Mesothelial cell of epicardium (in vitro differentiated cells): ENCODE data around the gene FGF14. TPM values are rescaled to one million over a fixed set of nuclear protein-coding genes. Genes with fewer than 3 reads are reported as not detected.

Experiments used
- DNase-seq, 2 experiments: peaks; one replicate each; pipeline ENCODE4 v3.0.0; 2021; ENCODE audit warnings: low spot score in 2 of 2; ENCODE audit not compliant: unreplicated experiment in 2 of 2
- H3K27ac Mint-ChIP-seq: 2 replicates; pipeline ENCODE4 v1.8.0; 2021; ENCODE audit warnings: mixed read lengths
- H3K27me3 Mint-ChIP-seq: 2 replicates; pipeline ENCODE4 v1.8.0; 2021; ENCODE audit warnings: low read depth, mixed read lengths
- H3K36me3 Mint-ChIP-seq: 2 replicates; pipeline ENCODE4 v1.8.0; 2021; ENCODE audit warnings: mixed read lengths
- H3K4me1 Mint-ChIP-seq: 2 replicates; pipeline ENCODE4 v1.8.0; 2021; ENCODE audit warnings: mixed read lengths
- H3K4me3 Mint-ChIP-seq: 2 replicates; pipeline ENCODE4 v1.8.0; 2021; ENCODE audit warnings: mild to moderate bottlenecking, moderate library complexity, mixed read lengths
- H3K9me3 Mint-ChIP-seq: 2 replicates; pipeline ENCODE4 v1.8.0; 2021; ENCODE audit warnings: mixed read lengths
- total RNA-seq: library from RNA; stranded (reverse); gene quantifications from 3 replicates; pipeline ENCODE4 v1.2.1, GENCODE V29; 2021
- TF ChIP-seq, protein P1 (sequence below): fragments of 200-600 bp; sonication (generic); IDR thresholded peaks from one replicate; pipeline ENCODE4 v1.5.0; 2021; ENCODE audit warnings: antibody characterized with exemption; ENCODE audit not compliant: unreplicated experiment

FGF14 gene
- total RNA-seq, 1 donor from 2014 or later, result 0.02 TPM

DNA sequence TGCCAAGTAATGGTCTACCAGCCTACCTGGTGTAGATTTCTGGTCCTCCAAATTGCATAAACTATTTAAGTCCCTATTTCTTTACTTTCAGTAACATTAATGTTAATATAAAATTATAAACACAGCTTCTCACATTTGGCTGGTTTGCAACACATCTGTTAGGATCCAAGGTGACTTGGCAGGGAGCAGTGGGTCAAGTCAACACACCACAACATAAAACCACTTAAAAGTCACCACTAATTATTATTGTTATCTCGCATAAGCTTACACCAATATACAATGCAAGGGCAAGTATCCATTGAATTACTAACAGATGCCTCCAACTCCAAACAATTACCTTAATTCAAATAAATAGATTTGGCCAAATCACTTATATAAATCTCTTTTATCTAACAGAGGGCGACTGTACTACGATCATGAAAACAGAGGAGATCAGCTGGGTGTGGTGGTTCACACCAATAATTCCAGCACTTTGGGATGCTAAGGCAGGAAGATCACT is 74.7 kb downstream of the FGF14 start:
- Mint-ChIP-seq H3K27ac (no peak overlapping the region), H3K27me3 (peaks cover 26% of the 10 kb centered on the region), H3K4me3 (no peak overlapping the region), H3K36me3 (no peaks in the 10 kb centered on the region), H3K9me3 (no peaks in the 10 kb centered on the region), H3K4me1 (no peaks in the 10 kb centered on the region)
- TF ChIP-seq, protein P1, sequence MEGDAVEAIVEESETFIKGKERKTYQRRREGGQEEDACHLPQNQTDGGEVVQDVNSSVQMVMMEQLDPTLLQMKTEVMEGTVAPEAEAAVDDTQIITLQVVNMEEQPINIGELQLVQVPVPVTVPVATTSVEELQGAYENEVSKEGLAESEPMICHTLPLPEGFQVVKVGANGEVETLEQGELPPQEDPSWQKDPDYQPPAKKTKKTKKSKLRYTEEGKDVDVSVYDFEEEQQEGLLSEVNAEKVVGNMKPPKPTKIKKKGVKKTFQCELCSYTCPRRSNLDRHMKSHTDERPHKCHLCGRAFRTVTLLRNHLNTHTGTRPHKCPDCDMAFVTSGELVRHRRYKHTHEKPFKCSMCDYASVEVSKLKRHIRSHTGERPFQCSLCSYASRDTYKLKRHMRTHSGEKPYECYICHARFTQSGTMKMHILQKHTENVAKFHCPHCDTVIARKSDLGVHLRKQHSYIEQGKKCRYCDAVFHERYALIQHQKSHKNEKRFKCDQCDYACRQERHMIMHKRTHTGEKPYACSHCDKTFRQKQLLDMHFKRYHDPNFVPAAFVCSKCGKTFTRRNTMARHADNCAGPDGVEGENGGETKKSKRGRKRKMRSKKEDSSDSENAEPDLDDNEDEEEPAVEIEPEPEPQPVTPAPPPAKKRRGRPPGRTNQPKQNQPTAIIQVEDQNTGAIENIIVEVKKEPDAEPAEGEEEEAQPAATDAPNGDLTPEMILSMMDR, result no peak
- no peak for DNase-seq

DNA sequence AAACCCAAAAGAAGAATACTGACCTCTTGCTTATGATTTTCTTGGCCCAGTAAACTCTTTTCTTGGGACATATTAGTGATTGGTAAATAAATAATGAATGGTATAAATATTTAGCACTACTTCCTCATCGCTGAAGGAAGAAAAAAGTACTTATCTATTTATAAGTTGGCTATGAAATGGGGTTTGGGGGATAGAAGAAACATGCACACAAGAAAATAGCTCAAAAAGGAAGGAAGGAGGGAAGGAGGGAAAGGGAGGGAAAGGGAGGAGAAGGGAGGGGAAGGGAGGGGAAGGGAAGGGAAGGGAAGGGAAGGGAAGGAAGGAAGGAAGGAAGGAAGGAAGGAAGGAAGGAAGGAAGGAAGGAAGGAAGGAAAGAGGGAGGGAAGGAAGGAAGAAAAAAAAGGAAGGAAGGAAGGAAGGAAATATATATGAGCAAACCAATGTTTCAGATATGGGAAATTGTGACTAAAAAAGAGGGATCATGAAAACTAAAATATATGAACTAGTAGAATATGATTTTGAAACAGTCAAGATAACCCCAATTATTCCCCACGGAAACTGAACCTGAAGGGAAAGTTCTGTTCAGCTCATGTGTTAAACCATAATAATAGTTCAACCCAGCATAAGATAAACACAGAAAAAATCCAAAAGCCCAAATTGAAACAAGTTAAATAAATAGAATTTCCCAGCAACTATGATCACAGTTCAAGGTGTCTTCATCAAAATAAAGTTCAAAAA is 75.3 kb downstream of the FGF14 start:
- Mint-ChIP-seq H3K4me1 (no peaks in the 10 kb centered on the region), H3K4me3 (no peak overlapping the region), H3K27me3 (peaks cover 23% of the 10 kb centered on the region), H3K36me3 (no peaks in the 10 kb centered on the region), H3K27ac (no peak overlapping the region), H3K9me3 (no peaks in the 10 kb centered on the region)
- TF ChIP-seq, protein P1, result no peak
- no peak for DNase-seq

DNA sequence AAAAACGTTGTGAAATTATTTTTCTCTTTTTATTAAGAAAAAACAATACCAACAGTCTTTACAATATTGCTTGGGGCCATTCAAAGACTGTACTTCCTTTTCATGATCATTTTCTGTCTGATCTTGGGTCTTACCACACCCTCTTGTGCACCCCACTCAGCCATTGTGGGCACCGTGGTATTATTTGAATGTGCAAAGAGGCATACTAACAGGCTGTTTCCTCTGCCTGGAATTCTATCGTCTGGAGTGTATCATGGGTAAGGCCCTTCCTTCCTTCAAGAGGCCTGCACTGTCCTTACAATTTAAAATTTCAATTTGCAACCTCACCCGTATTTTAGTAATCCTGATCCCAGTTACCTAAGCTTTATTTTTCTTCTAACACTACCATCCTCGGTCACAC is 76.5 kb downstream of the FGF14 start:
- no peaks in the 10 kb centered on the region for H3K36me3 Mint-ChIP-seq
- H3K4me1 Mint-ChIP-seq, result no peaks in the 10 kb centered on the region
- peaks cover 19% of the 10 kb centered on the region for H3K27me3 Mint-ChIP-seq
- DNase-seq, result no peak
- H3K9me3 Mint-ChIP-seq, result no peaks in the 10 kb centered on the region
- TF ChIP-seq, protein P1, result no peak
- H3K27ac Mint-ChIP-seq, result no peak overlapping the region
- no peak overlapping the region for H3K4me3 Mint-ChIP-seq

DNA sequence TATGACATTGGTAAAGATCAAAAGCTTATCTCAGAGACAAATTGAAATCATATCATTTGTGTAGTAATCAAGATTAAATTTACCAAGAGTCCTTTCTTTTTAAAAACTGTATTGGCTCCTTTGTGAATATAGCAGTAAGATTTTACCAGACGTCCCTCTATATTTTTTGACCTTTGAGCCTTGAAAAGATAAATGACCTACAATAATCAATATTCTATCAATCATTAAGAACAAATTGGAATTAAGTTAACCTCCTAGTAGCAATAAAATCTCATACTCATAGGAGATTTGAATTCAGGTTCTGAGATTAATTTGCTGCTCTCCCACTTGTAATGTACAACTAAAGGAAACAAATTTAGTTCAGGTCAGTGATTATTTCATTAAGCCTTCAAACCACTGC is 78.3 kb downstream of the FGF14 start:
- Mint-ChIP-seq H3K4me1 (no peaks in the 10 kb centered on the region), H3K36me3 (no peaks in the 10 kb centered on the region), H3K27ac (no peak overlapping the region), H3K4me3 (no peak overlapping the region), H3K27me3 (peaks cover 5% of the 10 kb centered on the region), H3K9me3 (no peaks in the 10 kb centered on the region)
- DNase-seq, result no peak
- TF ChIP-seq, protein P1, result no peak

DNA sequence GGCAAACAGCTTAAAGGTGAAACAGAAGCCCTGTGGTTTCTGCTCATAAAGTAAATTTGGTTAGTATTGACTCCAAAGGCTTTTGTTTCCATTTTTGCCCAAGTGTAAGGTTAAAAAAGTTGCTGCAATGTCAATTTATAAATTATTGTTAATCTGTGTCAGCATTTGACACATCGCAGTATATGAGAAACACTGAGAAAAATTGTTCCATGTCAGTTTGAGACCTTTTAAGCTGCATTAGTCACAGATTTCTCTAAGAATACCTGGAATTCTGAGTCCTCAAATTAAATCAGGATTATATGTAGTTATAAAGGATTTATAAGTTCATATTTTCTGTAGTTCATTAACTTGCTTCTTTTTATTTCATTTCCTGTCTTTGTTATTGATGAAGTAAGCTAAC is 78.8 kb downstream of the FGF14 start:
- H3K4me1 Mint-ChIP-seq, result no peaks in the 10 kb centered on the region
- no peak overlapping the region for H3K4me3 Mint-ChIP-seq
- TF ChIP-seq, protein P1, result no peak
- H3K9me3 Mint-ChIP-seq, result no peaks in the 10 kb centered on the region
- H3K27me3 Mint-ChIP-seq, result peaks cover 3% of the 10 kb centered on the region
- H3K27ac Mint-ChIP-seq, result no peak overlapping the region
- no peaks in the 10 kb centered on the region for H3K36me3 Mint-ChIP-seq
- no peak for DNase-seq
